Neural progenitor cell (in vitro differentiated cells): ENCODE measurements around the gene RFFL. TPM values are rescaled to one million over a fixed set of nuclear protein-coding genes. Genes with fewer than 3 reads are reported as not detected.
"Not testable (repeated sequence)": the region's sequence is repeated elsewhere in the genome, so short reads cannot be mapped to it uniquely, and the experiment has no call there.

Experiments used
- DNase-seq: peaks from one replicate; pipeline ENCODE4 v3.0.0-alpha.2; 2016; ENCODE audit warnings: low spot score
- H2AFZ ChIP-seq: fragments of 200-600 bp; sonication (generic); replicated peaks from 2 replicates; pipeline ENCODE4 v1.6.1; 2016; ENCODE audit warnings: antibody characterized with exemption
- H3F3A ChIP-seq: fragments of 200-600 bp; sonication (generic); 2 replicates; pipeline ENCODE4 v1.6.1; 2016; ENCODE audit warnings: antibody characterized with exemption, low read depth
- H3K27ac ChIP-seq: fragments of 200-600 bp; sonication (generic); 2 replicates; pipeline ENCODE4 v1.5.1; 2016; ENCODE audit warnings: mild to moderate bottlenecking
- H3K27me3 ChIP-seq: fragments of 200-600 bp; sonication (generic); 2 replicates; pipeline ENCODE4 v1.6.1; 2016; ENCODE audit warnings: mild to moderate bottlenecking, moderate library complexity
- H3K36me3 ChIP-seq: fragments of 200-600 bp; sonication (generic); 2 replicates; pipeline ENCODE4 v1.5.1; 2016
- H3K4me1 ChIP-seq: fragments of 200-600 bp; sonication (generic); 2 replicates; pipeline ENCODE4 v1.6.1; 2016; ENCODE audit warnings: mixed run types
- H3K4me2 ChIP-seq: fragments of 200-600 bp; sonication (generic); 2 replicates; pipeline ENCODE4 v1.6.1; 2016
- H3K4me3 ChIP-seq: fragments of 200-600 bp; sonication (generic); 2 replicates; pipeline ENCODE4 v1.5.1; 2016
- H3K79me2 ChIP-seq: fragments of 200-600 bp; sonication (generic); 2 replicates; pipeline ENCODE4 v1.6.1; 2016; ENCODE audit warnings: low read depth
- H3K9ac ChIP-seq: fragments of 200-600 bp; sonication (generic); 2 replicates; pipeline ENCODE4 v1.6.1; 2016
- H3K9me3 ChIP-seq: fragments of 200-600 bp; sonication (generic); 2 replicates; pipeline ENCODE4 v1.5.1; 2016; ENCODE audit warnings: low read depth
- H4K20me1 ChIP-seq: fragments of 200-600 bp; sonication (generic); 2 replicates; pipeline ENCODE4 v1.6.1; 2016; ENCODE audit warnings: low read depth
- H3K27ac Mint-ChIP-seq: 3 replicates; pipeline ENCODE4 v1.8.0; 2021; ENCODE audit warnings: mixed read lengths
- H3K27me3 Mint-ChIP-seq: 2 replicates; pipeline ENCODE4 v1.8.0; 2022; ENCODE audit warnings: low read depth, mild to moderate bottlenecking, inconsistent platforms, moderate library complexity, mixed read lengths; ENCODE audit not compliant: insufficient read depth
- H3K36me3 Mint-ChIP-seq: 3 replicates; pipeline ENCODE4 v1.8.0; 2021; ENCODE audit warnings: mixed read lengths
- H3K4me1 Mint-ChIP-seq: 3 replicates; pipeline ENCODE4 v1.8.0; 2021; ENCODE audit warnings: mixed read lengths
- H3K4me3 Mint-ChIP-seq: 3 replicates; pipeline ENCODE4 v1.8.0; 2021; ENCODE audit warnings: mild to moderate bottlenecking, moderate library complexity, mixed read lengths
- H3K9me3 Mint-ChIP-seq: 3 replicates; pipeline ENCODE4 v1.8.0; 2020; ENCODE audit warnings: mixed read lengths
- EZH2 ChIP-seq: fragments of 200-600 bp; sonication (generic); IDR thresholded peaks from 2 replicates; pipeline ENCODE4 v1.6.1; 2017; ENCODE audit warnings: antibody characterized with exemption, mild to moderate bottlenecking, moderate library complexity
- EZH2phosphoT487 ChIP-seq: fragments of 200-600 bp; sonication (generic); IDR thresholded peaks from 2 replicates; pipeline ENCODE4 v1.6.1; 2017; ENCODE audit warnings: antibody characterized with exemption
- total RNA-seq: library from RNA; depleted of rRNA; stranded (reverse); fragments of >200 nt; gene quantifications from 2 replicates; pipeline ENCODE4 v1.2.3, GENCODE V29; 2015; ENCODE audit warnings: low replicate concordance
- TF ChIP-seq, protein P1 (sequence below): fragments of 200-600 bp; sonication (generic); IDR thresholded peaks from 2 replicates; pipeline ENCODE4 v1.5.1; 2017; ENCODE audit warnings: antibody characterized with exemption, mild to moderate bottlenecking

The RFFL gene
- total RNA-seq, 1 donor from 2014 or later = 20.6 TPM

DNA sequence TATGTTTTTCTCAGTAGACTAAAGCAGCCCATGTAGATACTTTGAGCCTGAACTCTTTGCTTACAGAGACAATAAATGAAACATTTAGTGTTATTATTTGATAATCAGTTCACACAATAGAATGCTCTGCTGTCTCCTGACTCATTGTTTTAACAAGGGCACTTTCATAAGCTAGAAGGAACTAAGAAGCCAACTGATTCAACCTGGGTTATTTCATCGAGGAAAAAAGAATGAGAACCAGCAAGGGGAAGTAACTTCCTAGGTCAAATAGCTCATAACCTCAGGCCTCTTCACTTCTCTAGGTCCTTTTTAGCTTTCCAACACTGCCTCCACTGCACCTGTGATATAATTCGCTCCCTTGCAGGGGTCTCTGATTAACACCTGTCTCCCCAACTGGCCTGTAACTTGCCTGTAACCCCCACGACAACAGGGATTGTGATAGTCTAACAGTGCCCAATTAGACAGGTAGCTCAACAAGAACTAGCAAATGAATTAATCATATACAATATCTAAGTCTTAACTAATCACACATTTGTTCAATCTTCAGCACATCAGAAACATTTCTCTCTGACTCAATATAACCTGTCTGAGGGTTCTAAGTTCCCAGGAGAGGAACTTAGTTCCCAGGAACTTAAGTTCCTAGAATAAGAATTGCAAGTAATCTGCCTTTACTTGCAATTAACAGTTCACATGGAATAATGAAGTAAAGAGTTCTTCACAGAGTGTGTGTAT, 34.8 kb downstream of the RFFL start:
- H3K9me3 Mint-ChIP-seq = no peaks in the 10 kb centered on the region

DNA sequence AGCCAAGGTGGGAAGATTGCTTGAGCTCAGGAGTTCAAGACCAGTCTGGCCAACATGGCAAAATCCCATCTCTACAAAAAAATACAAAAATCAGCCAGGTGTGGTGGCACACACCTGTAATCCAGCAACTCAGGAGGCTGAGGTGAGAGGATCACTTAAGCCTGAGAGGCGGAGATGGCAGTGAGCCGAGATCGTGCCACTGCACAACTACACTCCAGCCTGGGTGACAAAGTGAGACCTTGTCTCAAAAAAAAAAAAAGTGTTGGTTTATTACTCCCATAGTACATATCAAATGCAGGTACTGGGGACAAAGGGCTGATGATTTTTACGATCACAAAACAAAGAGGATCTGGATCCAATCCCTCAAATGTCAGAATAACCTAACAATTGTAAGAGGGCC, 35.4 kb downstream of the RFFL start:
- not testable (repeated sequence) for H3K4me1 Mint-ChIP-seq, H3K27ac ChIP-seq

More for the DNA sequence above, 34.8 kb downstream of the RFFL start:
- DNase-seq = no peak
- TF ChIP-seq, protein P1, sequence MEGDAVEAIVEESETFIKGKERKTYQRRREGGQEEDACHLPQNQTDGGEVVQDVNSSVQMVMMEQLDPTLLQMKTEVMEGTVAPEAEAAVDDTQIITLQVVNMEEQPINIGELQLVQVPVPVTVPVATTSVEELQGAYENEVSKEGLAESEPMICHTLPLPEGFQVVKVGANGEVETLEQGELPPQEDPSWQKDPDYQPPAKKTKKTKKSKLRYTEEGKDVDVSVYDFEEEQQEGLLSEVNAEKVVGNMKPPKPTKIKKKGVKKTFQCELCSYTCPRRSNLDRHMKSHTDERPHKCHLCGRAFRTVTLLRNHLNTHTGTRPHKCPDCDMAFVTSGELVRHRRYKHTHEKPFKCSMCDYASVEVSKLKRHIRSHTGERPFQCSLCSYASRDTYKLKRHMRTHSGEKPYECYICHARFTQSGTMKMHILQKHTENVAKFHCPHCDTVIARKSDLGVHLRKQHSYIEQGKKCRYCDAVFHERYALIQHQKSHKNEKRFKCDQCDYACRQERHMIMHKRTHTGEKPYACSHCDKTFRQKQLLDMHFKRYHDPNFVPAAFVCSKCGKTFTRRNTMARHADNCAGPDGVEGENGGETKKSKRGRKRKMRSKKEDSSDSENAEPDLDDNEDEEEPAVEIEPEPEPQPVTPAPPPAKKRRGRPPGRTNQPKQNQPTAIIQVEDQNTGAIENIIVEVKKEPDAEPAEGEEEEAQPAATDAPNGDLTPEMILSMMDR = no peak
- TF ChIP-seq EZH2phosphoT487 (no peak), EZH2 (no peak)
- H3K79me2 ChIP-seq = no peaks in the 10 kb centered on the region
- Mint-ChIP-seq H3K27ac (no peak overlapping the region), H3K27me3 (no peaks in the 10 kb centered on the region), H3K4me1 (no peaks in the 10 kb centered on the region), H3K4me3 (no peak overlapping the region), H3K36me3 (no peaks in the 10 kb centered on the region)
- H2AFZ ChIP-seq = no peak overlapping the region
- no peak overlapping the region for H3K4me2 ChIP-seq
- H3K9ac ChIP-seq = no peak overlapping the region
- H3K9me3 ChIP-seq = no peaks in the 10 kb centered on the region
- no peaks in the 10 kb centered on the region for H3K36me3 ChIP-seq
- H3K4me1 ChIP-seq = no peaks in the 10 kb centered on the region
- no peak overlapping the region for H3K4me3 ChIP-seq
- H3F3A ChIP-seq = no peaks in the 10 kb centered on the region
- H3K27ac ChIP-seq = no peak overlapping the region
- no peaks in the 10 kb centered on the region for H4K20me1 ChIP-seq
- H3K27me3 ChIP-seq = no peaks in the 10 kb centered on the region

DNA sequence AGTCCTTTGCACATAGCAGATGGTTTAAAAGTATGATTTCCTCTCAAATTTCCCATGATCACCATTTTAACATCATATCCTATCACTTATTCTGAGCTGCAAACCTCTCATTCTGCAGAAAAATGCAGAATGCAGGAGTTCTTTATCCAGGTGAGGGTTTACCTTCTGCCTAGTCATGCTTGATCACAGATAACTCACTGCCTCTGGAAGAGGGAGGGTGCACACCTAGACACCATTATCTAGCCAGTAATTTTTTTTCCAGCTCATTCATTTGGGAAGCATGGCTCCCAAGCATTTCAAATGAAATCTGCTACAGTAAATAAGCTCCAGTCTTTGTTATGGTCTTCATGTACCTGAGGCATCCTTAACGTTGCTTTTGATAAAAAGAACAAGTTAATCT, 38.0 kb downstream of the RFFL start:
- Mint-ChIP-seq H3K36me3 (no peaks in the 10 kb centered on the region), H3K27me3 (no peaks in the 10 kb centered on the region), H3K9me3 (no peaks in the 10 kb centered on the region), H3K27ac (no peak overlapping the region), H3K4me3 (no peak overlapping the region), H3K4me1 (no peaks in the 10 kb centered on the region)
- Histone ChIP-seq H3K9me3 (no peaks in the 10 kb centered on the region), H3K27ac (no peak overlapping the region), H3K9ac (no peak overlapping the region), H3K79me2 (no peaks in the 10 kb centered on the region), H3K4me2 (no peak overlapping the region), H2AFZ (no peak overlapping the region), H3F3A (no peaks in the 10 kb centered on the region), H3K4me3 (no peak overlapping the region), H3K4me1 (no peaks in the 10 kb centered on the region), H4K20me1 (no peaks in the 10 kb centered on the region), H3K36me3 (no peaks in the 10 kb centered on the region), H3K27me3 (no peaks in the 10 kb centered on the region)
- no peak for DNase-seq
- no peak for TF ChIP-seq EZH2phosphoT487
- no peak for TF ChIP-seq EZH2
- TF ChIP-seq, protein P1 = no peak

More for the DNA sequence above, 35.4 kb downstream of the RFFL start:
- not testable (repeated sequence) for H2AFZ ChIP-seq, DNase-seq, H3K4me2 ChIP-seq, H3K36me3 Mint-ChIP-seq, H3K27me3 ChIP-seq, H3K36me3 ChIP-seq, H3K27me3 Mint-ChIP-seq, H3F3A ChIP-seq, H3K9me3 Mint-ChIP-seq, H3K79me2 ChIP-seq, H3K4me3 ChIP-seq, H3K27ac Mint-ChIP-seq, H3K9me3 ChIP-seq, H3K4me3 Mint-ChIP-seq, H3K9ac ChIP-seq, H4K20me1 ChIP-seq, H3K4me1 ChIP-seq

DNA sequence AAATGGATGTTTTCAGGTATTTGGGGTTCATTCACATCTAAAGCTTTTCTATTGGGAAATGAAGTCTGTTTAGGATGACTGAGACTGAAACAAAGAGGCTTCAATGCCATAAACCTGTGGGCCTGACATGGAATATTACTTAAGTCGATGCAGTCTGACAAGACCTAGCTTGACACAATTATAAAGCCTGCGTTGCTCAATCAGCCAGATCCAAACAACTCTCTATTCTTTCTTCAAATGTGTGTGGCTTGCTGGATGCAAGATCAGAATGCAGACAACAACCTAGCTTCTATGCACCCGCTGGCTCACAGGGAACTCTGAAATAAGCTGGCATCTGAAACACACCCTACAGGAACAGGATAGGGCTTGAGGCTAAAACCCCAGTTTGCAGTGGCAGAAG, 40.0 kb downstream of the RFFL start:
- no peaks in the 10 kb centered on the region for H3K9me3 ChIP-seq
- DNase-seq = no peak
- H4K20me1 ChIP-seq = no peaks in the 10 kb centered on the region
- no peak overlapping the region for H3K9ac ChIP-seq
- H3K79me2 ChIP-seq = no peaks in the 10 kb centered on the region
- no peak overlapping the region for H3K27ac ChIP-seq
- Mint-ChIP-seq H3K36me3 (no peaks in the 10 kb centered on the region), H3K4me1 (no peaks in the 10 kb centered on the region), H3K4me3 (no peak overlapping the region), H3K9me3 (no peaks in the 10 kb centered on the region), H3K27me3 (no peaks in the 10 kb centered on the region), H3K27ac (no peak overlapping the region)
- no peaks in the 10 kb centered on the region for H3K36me3 ChIP-seq
- no peak overlapping the region for H3K4me2 ChIP-seq
- H3K4me1 ChIP-seq = no peaks in the 10 kb centered on the region
- H3K4me3 ChIP-seq = no peak overlapping the region
- no peak overlapping the region for H2AFZ ChIP-seq
- H3K27me3 ChIP-seq = no peaks in the 10 kb centered on the region
- no peaks in the 10 kb centered on the region for H3F3A ChIP-seq
- no peak for TF ChIP-seq EZH2phosphoT487
- TF ChIP-seq, protein P1 = no peak
- TF ChIP-seq EZH2 = no peak
